ENCODE results near the gene SNX18. TPM values are rescaled to one million over a fixed set of nuclear protein-coding genes. Genes with fewer than 3 reads are reported as not detected.

Gene SNX18
- total and polyA plus RNA-seq, 12 donors, result 4.1 to 31.0 (median 19.9) TPM

GRCh38 chr5:54558362-54558761, 40.8 kb downstream of the SNX18 start:
- intact Hi-C loops (cut with DNase I), result no loop called here
- Histone ChIP-seq H3K4me3 (no peak overlapping the region), H3K27ac (peak overlapping the region in 5 of 10 donors; percentile 9 to 48 (median 39)), H3K27me3 (no peaks in the 10 kb centered on the region), H3K36me3 (no peaks in the 10 kb centered on the region), H3K9me3 (peaks cover 0 to 4% (median 0%) of the 10 kb centered on the region in 11 donors), H3K4me1 (peaks cover 0 to 22% (median 6%) of the 10 kb centered on the region in 9 donors)
- no peak for DNase-seq
- ATAC-seq, result peak in 6 of 8 donors; percentile 50 to 91 (median 76)
- TF ChIP-seq CTCF (IDR thresholded peaks at IDR 0.05), result no peak
- 58 to 68% methylated on average over 1 of the region's 1 CpG for WGBS, 2 donors

- ATAC-seq, result no peak
- Histone ChIP-seq H3K4me3 (no peak overlapping the region), H3K4me1 (peaks cover 0 to 20% (median 6%) of the 10 kb centered on the region in 9 donors), H3K36me3 (no peaks in the 10 kb centered on the region), H3K27me3 (no peaks in the 10 kb centered on the region), H3K9me3 (peaks cover 0 to 4% (median 0%) of the 10 kb centered on the region in 11 donors), H3K27ac (no peak overlapping the region)
- intact Hi-C loops (cut with DNase I), result no loop called here
- no peak for DNase-seq
- no peak for TF ChIP-seq CTCF (IDR thresholded peaks at IDR 0.05)
Observed at GRCh38 chr5:54561651-54562050, 44.1 kb downstream of the SNX18 start.

- Histone ChIP-seq H3K4me3 (no peak overlapping the region), H3K36me3 (no peaks in the 10 kb centered on the region), H3K9me3 (peaks cover 0 to 4% (median 0%) of the 10 kb centered on the region in 11 donors), H3K4me1 (peaks cover 0 to 8% (median 3%) of the 10 kb centered on the region in 9 donors), H3K27ac (no peak overlapping the region), H3K27me3 (no peaks in the 10 kb centered on the region)
- intact Hi-C loops (cut with DNase I), result no loop called here
- TF ChIP-seq CTCF (IDR thresholded peaks at IDR 0.05), result no peak
- 93 to 97% methylated on average over 1 of the region's 1 CpG for WGBS, 2 donors
- no peak for DNase-seq
- ATAC-seq, result no peak
Observed at GRCh38 chr5:54563083-54563761, 45.7 kb downstream of the SNX18 start.

GRCh38 chr5:54567996-54568395, 50.4 kb downstream of the SNX18 start:
- Histone ChIP-seq H3K4me3 (no peak overlapping the region), H3K9me3 (no peaks in the 10 kb centered on the region), H3K27me3 (no peaks in the 10 kb centered on the region), H3K36me3 (no peaks in the 10 kb centered on the region), H3K27ac (no peak overlapping the region), H3K4me1 (peaks cover 0 to 18% (median 15%) of the 10 kb centered on the region in 9 donors)
- TF ChIP-seq CTCF (IDR thresholded peaks at IDR 0.05), result no peak
- 97 to 98% methylated on average over 2 of the region's 2 CpGs for WGBS, 2 donors
- ATAC-seq, result no peak
- intact Hi-C loops (cut with DNase I), result no loop called here
- no peak for DNase-seq
